ENCODE measurements around the gene GLP1R.

Gene GLP1R

DNA sequence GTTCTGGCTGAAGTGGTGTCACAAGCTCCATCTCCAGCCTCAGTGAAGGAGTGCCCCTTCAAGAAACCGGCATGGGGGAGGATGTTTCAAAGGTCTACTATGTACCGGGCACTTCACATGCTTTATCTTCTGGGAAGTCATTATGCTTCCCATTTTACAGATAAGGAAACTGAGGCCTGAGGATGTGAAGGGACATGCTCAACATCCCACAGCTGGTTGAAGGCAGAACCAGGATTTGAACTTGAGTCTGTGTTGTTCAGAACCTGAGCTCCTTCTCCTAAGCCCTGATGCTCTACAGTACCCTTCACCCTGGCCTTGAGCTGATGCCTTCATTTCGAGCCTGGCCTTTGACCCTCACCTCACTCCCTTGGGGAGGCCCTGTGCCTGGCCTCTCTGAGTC is 13.0 kb downstream of the GLP1R start:
- no peak overlapping the region for H3K27ac Mint-ChIP-seq
- peaks cover 24 to 38% of the 10 kb centered on the region in 2 donors for H3K27me3 Mint-ChIP-seq
- ATAC-seq (replicated peaks) (no peak), DNase-seq (no peak)
- no peak overlapping the region for H3K4me3 Mint-ChIP-seq
- H3K36me3 Mint-ChIP-seq, result no peaks in the 10 kb centered on the region
- H3K4me1 Mint-ChIP-seq, result no peaks in the 10 kb centered on the region
- H3K9me3 Mint-ChIP-seq, result no peaks in the 10 kb centered on the region

- H3K4me3 Mint-ChIP-seq, result no peak overlapping the region
- no peak overlapping the region for H3K27ac Mint-ChIP-seq
- H3K27me3 Mint-ChIP-seq, result peaks cover 24 to 38% of the 10 kb centered on the region in 2 donors
- no peaks in the 10 kb centered on the region for H3K36me3 Mint-ChIP-seq
- no peak for ATAC-seq (replicated peaks)
- no peaks in the 10 kb centered on the region for H3K4me1 Mint-ChIP-seq
- no peak for DNase-seq
- no peaks in the 10 kb centered on the region for H3K9me3 Mint-ChIP-seq
Observed at GRCh38 chr6:39062014-39062740, 13.6 kb downstream of the GLP1R start.

GRCh38 chr6:39063526-39063925 is 14.9 kb downstream of the GLP1R start:
- Mint-ChIP-seq H3K27ac (no peak overlapping the region), H3K9me3 (no peaks in the 10 kb centered on the region)
- DNase-seq, result no peak

DNA sequence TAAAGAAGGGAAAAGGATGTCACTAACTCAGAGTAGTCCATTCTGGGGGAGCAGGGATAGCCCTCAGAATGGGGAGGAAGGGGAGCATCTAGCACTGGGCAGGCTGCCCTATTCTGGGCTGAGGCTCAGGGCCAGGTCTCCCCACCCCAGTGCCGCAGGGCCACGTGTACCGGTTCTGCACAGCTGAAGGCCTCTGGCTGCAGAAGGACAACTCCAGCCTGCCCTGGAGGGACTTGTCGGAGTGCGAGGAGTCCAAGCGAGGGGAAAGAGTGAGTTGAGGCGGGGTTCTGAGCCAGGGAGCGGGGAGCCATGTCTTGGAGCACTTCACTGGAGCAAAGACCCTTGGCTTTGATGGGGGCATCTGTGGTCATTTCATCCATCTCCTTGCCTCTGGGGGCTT is 17.0 kb downstream of the GLP1R start:
- H3K27ac Mint-ChIP-seq, result no peak overlapping the region
- H3K27me3 Mint-ChIP-seq, result peaks cover 16 to 27% of the 10 kb centered on the region in 2 donors
- H3K9me3 Mint-ChIP-seq, result no peaks in the 10 kb centered on the region
- no peak for DNase-seq
- H3K36me3 Mint-ChIP-seq, result no peaks in the 10 kb centered on the region
- no peak overlapping the region for H3K4me3 Mint-ChIP-seq
- no peaks in the 10 kb centered on the region for H3K4me1 Mint-ChIP-seq
- no peak for ATAC-seq (replicated peaks)

More at GRCh38 chr6:39063526-39063925, 14.9 kb downstream of the GLP1R start:
- H3K4me3 Mint-ChIP-seq, result no peak overlapping the region
- no peaks in the 10 kb centered on the region for H3K36me3 Mint-ChIP-seq
- peaks cover 24 to 38% of the 10 kb centered on the region in 2 donors for H3K27me3 Mint-ChIP-seq
- H3K4me1 Mint-ChIP-seq, result no peaks in the 10 kb centered on the region
- ATAC-seq (replicated peaks), result no peak

DNA sequence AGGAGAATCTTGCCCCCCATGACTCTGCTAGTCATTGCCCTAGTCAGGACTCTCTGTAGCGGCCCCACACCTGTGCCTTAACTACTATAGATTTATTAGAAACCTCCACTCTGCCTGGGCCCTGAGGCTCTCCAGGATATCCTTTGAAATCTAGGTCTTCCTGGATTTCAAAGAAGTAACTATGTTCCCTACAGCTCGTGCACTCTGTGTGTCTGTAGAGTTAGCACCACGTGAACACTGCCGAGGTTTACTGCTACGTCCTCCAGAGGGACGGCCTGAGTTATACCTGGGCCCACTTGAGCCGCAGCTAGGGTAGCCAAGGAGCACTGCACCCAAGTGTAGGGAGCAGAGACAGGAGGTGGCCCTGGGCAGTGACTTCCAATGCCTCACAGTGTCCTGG is 19.8 kb downstream of the GLP1R start:
- no peak overlapping the region for H3K4me3 Mint-ChIP-seq
- DNase-seq (no peak), ATAC-seq (replicated peaks) (no peak)
- peaks cover 21 to 23% of the 10 kb centered on the region in 2 donors for H3K27me3 Mint-ChIP-seq
- no peaks in the 10 kb centered on the region for H3K36me3 Mint-ChIP-seq
- H3K27ac Mint-ChIP-seq, result no peak overlapping the region
- no peaks in the 10 kb centered on the region for H3K4me1 Mint-ChIP-seq
- no peaks in the 10 kb centered on the region for H3K9me3 Mint-ChIP-seq

DNA sequence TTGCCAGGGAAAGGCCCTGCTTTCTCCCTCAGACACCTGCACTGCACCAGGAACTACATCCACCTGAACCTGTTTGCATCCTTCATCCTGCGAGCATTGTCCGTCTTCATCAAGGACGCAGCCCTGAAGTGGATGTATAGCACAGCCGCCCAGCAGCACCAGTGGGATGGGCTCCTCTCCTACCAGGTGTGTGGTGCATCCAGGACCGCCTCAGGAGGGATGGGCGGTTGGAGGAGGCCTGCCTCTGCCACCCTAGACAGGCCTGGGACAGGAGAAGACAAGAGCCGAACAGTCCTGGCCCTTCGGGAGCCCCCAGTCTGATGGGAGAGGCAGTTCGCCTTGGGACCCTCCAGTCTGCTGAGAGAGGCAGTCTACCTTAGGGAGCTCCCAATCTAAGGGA is 24.2 kb downstream of the GLP1R start:
- no peak overlapping the region for H3K27ac Mint-ChIP-seq
- no peak for DNase-seq
- no peak overlapping the region for H3K4me3 Mint-ChIP-seq
- H3K4me1 Mint-ChIP-seq, result peaks cover 0 to 2% of the 10 kb centered on the region in 2 donors
- ATAC-seq (replicated peaks), result no peak
- H3K9me3 Mint-ChIP-seq, result no peaks in the 10 kb centered on the region
- H3K36me3 Mint-ChIP-seq, result no peaks in the 10 kb centered on the region
- H3K27me3 Mint-ChIP-seq, result peaks cover 21 to 23% of the 10 kb centered on the region in 2 donors

DNA sequence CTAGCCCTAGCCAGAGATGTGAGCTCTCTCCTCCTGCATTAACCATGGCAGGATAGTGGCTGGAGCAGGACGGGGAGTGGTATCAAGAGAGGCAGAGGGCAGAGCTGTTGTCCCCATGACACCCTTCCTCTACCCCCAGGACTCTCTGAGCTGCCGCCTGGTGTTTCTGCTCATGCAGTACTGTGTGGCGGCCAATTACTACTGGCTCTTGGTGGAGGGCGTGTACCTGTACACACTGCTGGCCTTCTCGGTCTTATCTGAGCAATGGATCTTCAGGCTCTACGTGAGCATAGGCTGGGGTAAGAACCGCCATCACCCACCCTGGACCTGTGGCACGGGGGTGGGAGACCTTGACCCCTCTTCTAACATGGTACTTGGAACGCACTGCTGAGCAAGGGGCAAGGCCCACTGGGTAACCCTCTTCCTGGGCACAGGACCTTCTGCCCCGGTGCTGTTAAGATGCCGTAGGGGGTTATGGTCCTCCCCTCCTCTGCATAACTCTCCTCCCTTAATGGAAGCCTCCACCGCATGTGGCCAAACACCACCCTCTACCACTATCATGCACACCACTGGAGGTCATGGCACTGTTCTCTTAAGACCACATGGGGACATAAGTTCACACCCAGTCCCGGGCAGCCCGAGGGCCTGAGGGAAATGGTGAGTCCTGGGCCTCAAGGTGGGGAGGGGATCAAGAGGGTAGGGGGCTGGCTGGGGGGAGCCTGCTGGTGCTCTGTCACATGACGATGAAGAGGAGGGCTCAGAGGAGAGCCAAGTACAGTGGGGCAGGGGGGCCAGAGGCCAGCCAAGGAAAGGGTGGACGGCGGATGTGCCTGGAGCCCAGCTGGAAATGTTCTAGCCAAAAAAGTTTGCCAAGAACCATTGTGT is 25.1 kb downstream of the GLP1R start:
- Mint-ChIP-seq H3K4me3 (no peak overlapping the region), H3K9me3 (no peaks in the 10 kb centered on the region), H3K27ac (no peak overlapping the region), H3K4me1 (peaks cover 0 to 2% of the 10 kb centered on the region in 2 donors), H3K36me3 (no peaks in the 10 kb centered on the region), H3K27me3 (peaks cover 23 to 28% of the 10 kb centered on the region in 2 donors)
- ATAC-seq (replicated peaks) (no peak), DNase-seq (no peak)

GRCh38 chr6:39074486-39074885 is 25.9 kb downstream of the GLP1R start:
- peaks cover 0 to 2% of the 10 kb centered on the region in 2 donors for H3K4me1 Mint-ChIP-seq
- DNase-seq, result no peak
- no peak overlapping the region for H3K27ac Mint-ChIP-seq
- no peak for ATAC-seq (replicated peaks)
- H3K36me3 Mint-ChIP-seq, result no peaks in the 10 kb centered on the region
- H3K4me3 Mint-ChIP-seq, result no peak overlapping the region
- peaks cover 23 to 31% of the 10 kb centered on the region in 2 donors for H3K27me3 Mint-ChIP-seq
- H3K9me3 Mint-ChIP-seq, result no peaks in the 10 kb centered on the region

- Mint-ChIP-seq H3K36me3 (no peaks in the 10 kb centered on the region), H3K4me3 (no peak overlapping the region), H3K27me3 (peaks cover 23 to 32% of the 10 kb centered on the region in 2 donors), H3K9me3 (no peaks in the 10 kb centered on the region), H3K27ac (no peak overlapping the region), H3K4me1 (peaks cover 0 to 2% of the 10 kb centered on the region in 2 donors)
- DNase-seq (no peak), ATAC-seq (replicated peaks) (no peak)
Observed at GRCh38 chr6:39075010-39075686, 26.6 kb downstream of the GLP1R start.

DNA sequence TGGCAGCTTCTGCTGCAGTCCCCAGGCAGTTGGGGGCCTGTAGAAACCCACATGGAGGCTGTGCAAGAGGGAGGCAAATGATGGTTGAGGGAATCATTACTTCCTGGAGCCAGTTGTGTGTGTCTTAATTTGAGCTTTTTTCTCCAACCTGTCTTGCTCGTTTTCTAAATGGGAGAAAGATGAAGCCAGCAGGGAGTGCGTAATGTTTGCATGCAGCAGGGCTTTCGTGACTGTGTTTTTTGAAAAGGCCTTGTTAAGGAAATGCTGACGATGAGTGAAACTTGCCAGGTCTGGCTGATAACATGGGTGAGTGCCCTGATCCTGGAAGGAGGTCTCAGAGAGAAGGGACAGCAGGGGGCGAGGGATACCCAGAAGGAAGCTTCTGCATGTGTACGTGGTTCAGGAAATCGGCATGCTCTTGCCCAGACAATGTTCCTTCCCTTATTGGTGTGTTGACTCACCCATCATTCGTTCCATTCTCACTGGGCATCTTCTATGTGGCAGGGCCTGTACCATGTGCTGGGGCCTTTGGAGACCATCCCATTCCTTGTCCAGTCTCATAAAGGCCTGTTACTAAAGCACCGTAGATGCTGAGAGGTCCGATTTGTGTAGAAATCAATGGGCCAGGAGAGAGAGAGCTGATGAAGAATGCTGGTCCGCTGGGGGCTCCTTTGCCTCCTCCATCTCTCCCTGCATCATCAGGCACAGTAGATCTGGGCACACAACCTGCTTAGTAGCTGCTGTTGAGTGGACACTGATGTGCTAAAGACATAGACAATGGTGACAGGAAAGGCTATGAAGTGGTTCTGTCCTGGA is 27.4 kb downstream of the GLP1R start:
- Mint-ChIP-seq H3K4me3 (no peak overlapping the region), H3K36me3 (no peaks in the 10 kb centered on the region), H3K9me3 (no peaks in the 10 kb centered on the region), H3K27ac (no peak overlapping the region), H3K4me1 (peaks cover 0 to 2% of the 10 kb centered on the region in 2 donors), H3K27me3 (peaks cover 23 to 32% of the 10 kb centered on the region in 2 donors)
- ATAC-seq (replicated peaks), result no peak
- no peak for DNase-seq

GRCh38 chr6:39076623-39077535 is 28.3 kb downstream of the GLP1R start:
- no peak for DNase-seq
- H3K4me3 Mint-ChIP-seq, result no peak overlapping the region
- H3K4me1 Mint-ChIP-seq, result peaks cover 0 to 2% of the 10 kb centered on the region in 2 donors
- H3K36me3 Mint-ChIP-seq, result no peaks in the 10 kb centered on the region
- peaks cover 23 to 28% of the 10 kb centered on the region in 2 donors for H3K27me3 Mint-ChIP-seq
- peak in 1 of 2 donors; percentile 45 for ATAC-seq (replicated peaks)
- H3K9me3 Mint-ChIP-seq, result no peaks in the 10 kb centered on the region
- H3K27ac Mint-ChIP-seq, result no peak overlapping the region

DNA sequence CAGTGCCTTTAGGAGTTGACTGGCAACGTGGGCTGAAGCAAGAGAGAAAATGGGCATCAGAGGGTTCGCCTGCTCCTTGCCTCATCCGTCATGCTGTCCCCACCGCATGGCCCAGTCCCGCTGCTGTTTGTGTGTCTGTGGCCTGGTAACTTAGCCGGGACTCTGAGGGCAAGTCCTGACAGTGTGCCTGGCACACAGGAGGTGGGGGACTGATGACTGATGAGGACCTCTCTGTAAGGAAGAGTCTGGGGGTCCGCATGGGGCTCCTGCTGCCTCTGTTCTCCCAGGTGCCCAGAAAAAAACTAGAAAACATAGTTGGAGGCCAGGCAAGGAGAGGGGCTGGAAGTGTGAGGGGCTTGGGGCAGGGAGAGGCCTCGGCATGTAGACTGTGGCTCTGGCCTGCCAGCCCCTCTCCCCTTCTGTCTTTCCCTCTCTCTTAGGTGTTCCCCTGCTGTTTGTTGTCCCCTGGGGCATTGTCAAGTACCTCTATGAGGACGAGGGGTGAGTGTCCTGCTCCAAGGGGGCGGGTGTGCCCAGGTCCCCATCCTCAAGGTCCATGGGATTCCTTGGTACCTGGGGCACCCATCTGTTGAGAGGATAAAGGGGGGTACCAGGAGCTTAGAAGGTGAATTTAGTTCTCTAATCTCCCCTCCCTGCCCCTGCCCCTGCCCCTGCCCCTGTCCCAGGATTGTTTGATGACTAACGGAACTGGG is 29.5 kb downstream of the GLP1R start:
- H3K4me3 Mint-ChIP-seq, result no peak overlapping the region
- no peak overlapping the region for H3K27ac Mint-ChIP-seq
- peaks cover 0 to 6% of the 10 kb centered on the region in 2 donors for H3K4me1 Mint-ChIP-seq
- no peak for ATAC-seq (replicated peaks)
- peaks cover 20 to 26% of the 10 kb centered on the region in 2 donors for H3K27me3 Mint-ChIP-seq
- no peaks in the 10 kb centered on the region for H3K9me3 Mint-ChIP-seq
- H3K36me3 Mint-ChIP-seq, result no peaks in the 10 kb centered on the region
- DNase-seq, result no peak
